HPDE6-E6E7 (cell line): Measurements from ENCODE around the gene GABPA.
"Not testable (repeated sequence)": the region's sequence is repeated elsewhere in the genome, so short reads cannot be mapped to it uniquely, and the experiment has no call there.

ENCODE experiments used
- DNase-seq: peaks from one replicate; pipeline ENCODE4 v3.0.0; 2011; ENCODE audit warnings: missing footprints; ENCODE audit errors: extremely low spot score

GABPA gene

DNA sequence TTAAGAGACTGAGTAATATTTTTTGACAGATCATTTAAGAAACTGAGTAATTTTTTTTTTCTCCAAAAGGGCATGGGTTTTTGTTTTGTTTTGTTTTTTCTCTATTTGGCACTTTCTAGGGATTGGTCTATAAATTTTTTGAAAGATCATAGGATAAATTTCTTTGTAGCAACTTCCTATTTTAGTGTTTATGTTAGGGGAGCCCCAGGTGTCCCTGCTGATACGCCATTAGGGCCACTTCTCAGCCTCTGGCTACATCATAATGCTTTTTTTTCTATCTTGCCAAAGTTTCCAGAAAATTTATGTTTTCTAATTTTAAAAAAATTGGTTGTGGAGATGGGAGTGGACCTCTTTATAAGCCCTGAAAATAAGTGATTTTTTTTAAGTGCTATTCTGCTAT is 2.6 kb downstream of the GABPA start:
- DNase-seq = no peak

DNA sequence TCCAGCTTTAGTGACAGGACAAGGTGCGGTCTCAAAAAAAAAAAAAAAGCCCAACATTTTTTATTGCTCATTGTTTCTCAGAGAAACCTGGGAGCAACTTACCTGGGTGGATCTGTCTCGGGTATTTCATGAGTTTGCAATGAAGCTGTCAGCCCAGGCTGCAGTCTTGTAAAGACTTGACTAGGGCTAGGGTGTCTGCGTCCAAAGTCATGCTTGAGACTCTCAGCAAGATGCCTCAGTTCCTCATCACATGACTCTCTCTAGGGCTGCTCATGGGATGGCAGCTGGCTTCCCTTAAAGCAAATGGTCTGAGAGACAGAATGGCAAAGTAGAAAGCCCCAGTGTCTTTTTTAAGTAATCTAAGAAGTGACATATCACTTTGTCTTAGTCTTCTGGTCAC is 8.1 kb downstream of the GABPA start:
- no peak for DNase-seq

DNA sequence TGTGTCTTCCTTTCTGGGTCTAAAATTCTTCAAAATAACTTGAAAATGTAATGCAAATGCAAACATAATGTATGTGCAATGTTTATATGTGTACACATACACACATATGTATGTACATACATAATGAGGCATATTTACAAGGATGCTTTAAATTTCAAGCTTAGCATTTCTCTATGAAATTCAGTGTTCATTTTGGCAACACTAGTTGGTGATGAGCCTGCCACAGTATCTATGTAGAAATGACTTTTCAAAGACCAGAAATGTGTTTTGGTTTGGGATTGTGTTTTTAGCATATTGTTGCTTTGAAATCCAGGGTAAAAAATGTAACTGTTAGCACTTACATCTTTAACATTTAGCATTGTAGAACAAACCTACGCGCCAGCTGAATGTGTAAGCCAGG is 10.1 kb downstream of the GABPA start:
- no peak for DNase-seq

DNA sequence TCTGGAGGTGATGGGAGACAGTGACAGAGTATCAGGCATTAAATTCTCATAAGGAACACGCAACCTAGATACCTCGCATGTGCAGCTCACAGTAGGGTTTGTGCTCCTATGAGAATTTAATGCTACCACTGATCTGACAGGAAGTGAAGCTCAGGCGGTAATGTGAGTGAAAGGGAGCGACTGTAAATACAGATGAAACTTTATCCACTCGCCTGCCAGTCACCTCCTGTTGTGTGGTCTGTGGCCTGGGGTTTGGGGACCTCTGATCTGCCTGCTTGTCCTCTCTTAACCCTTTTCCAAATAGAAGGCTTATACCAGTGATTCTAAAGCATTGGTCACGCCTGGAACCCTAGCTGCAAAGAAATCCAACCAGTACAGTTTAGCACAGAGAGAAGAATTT is 15.3 kb downstream of the GABPA start:
- DNase-seq = no peak

DNA sequence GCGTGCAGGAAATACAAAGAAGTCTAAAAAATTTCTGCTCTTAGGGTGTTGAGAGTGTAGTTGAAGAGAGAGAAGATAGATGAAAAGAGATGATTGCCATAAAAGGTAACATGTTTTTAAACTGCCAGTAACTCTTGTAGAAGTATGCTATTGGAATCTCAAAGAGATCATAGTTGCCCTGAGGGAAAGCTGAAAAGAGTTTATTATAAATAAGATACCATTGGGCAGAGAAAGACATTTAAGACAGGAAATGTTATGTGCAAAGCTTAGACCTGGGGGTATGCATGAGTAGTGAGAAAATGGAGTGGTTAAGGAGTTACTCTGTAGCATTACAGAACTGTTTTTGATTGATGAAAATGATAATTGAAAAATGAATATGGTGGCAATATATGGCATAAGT is 17.6 kb downstream of the GABPA start:
- DNase-seq = no peak

DNA sequence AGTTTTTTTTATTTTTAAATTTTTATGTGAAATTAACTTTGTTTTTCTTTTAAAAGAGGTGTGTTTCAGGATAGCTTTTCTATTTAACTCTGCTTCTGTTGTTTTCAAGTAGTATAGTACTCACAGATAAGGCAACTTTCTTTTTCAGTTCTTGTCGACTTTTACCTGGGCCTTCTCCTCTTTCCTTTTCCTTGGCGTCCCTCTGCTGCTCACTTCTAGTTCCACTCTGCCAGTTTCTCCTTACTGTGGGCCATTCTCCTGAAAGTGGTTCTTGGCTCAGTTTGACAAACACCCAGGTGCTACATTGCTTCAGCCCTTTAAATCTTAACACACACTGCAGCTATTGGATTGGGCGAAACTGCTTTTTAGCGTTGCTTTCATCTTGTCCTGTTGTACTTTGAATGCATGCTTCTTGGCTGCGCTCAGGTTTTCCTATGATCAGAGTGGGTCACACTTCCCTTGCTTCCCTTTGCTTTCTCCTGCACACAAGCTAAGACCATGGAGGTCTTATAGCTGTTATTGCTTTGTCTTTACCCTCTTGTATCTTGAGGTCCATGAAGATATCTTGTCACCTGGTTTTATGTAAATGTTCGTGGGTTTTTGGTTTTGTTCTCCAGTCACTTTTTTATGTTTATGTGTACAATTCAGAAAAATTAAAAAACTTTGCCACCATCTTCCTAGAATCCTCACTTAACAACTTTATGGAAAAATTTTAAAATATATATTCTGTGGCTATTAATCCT is 21.6 kb downstream of the GABPA start:
- no peak for DNase-seq

DNA sequence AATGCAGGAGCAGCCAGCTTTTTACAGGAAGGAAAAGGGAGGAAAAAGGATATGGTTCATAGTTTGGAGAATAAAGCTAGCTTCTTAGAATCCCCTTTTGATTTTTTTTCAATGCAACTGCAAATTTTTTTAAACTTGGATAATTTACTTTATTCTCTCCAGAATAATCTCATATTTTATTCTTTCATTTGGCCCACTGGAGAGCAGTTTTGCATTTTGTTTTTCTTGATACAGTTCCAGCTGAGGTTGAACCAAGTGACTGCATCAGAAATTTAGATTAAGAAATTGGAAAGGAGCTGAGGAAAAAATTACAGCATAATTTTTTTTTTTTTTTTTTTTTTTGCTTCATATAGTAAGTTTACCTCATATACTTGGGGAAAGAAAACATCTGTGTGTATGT is 22.8 kb downstream of the GABPA start:
- no peak for DNase-seq

DNA sequence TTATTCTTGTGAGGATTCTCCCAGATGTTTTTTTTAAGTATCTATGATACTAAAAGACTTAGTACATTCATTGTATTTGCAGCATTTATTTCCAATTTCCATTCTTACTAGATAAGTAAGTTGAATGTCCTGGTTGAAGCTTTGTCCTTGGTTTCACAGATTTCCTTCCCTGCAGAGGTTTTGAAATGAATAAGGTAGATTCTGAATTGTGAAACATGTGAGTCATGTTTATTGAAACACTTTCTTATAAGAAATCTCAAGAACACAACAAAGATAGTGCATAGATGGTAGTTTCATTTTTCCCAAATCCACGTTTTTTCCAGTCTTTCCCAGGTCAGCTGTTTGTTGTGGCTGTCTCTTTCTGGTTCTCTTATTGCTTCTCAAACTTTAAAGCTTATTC is 24.8 kb downstream of the GABPA start:
- DNase-seq = no peak

DNA sequence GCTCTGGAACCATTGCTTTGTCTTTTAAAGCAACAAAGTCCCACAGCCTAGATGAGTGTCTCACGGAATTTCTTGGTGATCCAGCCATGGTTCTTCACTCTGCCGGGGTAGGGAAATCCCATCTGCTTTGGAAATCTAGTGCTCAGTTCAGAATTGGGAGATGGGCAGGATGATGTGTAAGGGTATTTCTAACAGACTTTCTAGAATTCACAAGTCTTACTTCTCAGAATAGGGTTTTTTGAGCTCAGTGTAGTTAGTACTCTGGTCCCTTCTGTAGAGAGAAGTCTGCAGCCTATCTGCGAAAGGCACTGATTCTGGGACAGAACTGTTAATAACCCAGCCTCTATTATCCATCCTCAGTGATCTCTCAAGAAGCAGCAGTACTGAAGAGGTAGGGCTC is 25.3 kb downstream of the GABPA start:
- DNase-seq = no peak

DNA sequence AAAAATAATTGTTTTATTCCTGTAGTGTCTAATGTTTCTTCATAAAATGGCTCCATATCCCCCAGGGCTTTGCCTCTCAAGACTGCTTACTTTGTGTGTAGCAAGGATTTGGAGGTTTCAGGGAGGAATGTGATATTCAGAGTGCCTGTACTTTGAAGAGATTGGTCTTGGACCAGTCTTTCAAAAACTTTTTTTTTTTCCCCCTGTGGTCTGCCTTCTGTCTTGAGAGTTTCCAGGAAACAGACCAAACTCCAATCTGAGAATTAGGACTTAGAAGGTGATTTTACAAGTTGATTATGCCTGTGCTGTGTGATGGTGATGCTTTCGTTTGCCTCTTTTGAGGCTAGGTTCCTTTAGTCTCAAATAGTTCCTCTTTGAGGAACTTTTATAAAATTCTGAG is 25.9 kb downstream of the GABPA start:
- DNase-seq = no peak

DNA sequence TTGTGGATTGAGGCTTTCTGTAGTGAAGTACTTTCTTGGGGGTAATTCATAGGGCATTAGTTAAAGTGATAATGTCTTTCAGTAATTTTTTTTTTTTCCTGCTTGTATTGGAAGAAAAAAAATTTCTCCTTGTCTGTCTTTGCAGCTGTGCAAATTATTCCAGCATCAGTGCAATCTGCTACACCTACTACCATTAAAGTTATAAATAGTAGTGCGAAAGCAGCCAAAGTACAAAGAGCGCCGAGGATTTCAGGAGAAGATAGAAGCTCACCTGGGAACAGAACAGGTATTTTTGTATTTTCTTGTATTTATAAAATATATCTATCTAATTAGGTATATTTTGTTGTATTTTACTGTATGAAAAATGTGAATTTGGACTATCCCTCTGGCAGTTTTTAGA is 29.3 kb downstream of the GABPA start:
- no peak for DNase-seq

DNA sequence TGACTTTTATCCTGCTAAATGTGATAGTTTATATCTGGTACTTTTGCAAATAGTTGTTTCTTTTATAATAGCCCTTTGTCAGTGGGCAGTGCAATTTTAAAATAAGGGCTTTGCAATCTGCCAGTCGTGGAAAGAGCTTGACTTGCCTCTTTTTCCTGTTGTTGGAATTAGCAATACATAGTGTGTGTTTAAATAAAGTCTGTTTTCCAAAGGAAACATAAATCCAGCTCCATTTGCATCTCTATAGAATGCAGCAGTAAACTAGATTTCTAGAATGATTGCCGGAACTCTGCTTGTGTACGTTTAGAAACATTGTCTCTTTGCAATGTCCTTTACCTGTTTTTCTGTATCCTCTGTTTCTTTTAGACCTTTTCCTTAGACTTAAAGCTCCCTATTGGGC is 33.1 kb downstream of the GABPA start:
- DNase-seq = no peak

DNA sequence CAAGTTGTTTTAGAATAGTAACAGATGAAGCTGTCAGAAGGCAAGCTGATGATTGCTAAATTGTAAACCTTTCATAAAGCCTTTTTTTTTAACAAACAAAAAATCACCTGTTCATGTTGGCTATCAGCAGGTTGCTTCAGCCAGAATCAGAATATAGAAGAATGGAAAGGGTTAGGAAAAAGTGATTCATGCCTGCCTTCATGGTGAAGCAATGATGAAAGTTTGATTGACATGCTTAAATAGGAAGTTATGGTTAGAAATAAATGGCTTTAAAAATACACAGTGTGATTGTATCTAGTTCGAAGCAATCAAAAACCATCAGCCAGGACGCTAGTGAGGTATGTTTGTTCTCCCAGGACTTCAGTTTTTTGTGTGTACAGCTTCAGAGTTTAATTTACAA is 37.9 kb downstream of the GABPA start:
- no peak for DNase-seq

DNA sequence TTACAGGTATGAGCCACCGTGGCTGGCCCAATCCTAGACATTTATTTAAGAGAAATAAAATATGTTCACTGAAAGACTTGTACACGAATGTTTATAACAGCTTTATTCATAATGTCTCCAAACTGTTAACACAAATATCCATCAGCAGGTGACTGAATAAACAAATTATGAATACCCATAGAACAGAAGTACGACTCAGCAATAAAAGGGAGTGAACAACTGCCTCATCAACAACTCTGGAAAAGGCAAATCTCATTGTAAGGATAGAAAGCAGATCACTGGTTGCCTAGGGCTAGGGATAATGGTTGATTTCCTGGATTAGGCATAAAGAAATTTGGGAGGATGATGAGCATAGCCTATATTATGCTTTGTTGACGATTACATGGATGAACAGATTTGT is 41.7 kb downstream of the GABPA start:
- DNase-seq = no peak

DNA sequence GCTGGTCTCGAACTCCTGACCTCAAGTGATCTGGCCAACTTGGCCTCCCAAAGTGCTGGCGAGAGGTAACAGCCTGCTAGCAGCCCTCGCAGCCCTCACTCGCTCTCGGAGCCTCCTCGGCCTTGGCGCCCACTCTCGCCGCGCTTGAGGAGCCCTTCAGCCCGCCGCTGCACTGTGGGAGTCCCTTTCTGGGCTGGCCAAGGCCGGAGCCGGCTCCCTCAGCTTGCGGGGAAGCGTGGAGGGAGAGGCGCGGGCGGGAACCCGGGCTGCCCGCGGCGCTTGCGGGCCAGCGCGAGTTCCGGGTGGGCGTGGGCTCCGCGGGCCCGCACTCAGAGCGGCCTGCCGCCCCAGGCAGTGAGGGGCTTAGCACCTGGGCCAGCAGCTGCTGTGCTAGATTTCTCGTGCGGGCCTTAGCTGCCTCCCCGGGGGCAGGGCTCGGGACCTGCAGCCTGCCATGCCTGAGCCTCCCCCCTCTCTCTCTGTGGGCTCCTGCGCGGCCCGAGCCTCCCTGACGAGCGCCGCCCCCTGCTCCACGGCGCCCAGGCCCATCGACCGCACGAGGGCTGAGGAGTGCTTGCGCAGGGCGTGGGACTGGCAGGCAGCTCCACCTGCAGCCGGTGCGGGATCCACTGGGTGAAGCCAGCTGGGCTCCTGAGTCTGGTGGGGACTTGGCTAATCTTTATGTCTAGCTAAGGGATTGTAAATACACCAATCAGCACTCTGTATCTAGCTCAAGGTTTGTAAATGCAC is 43.5 kb downstream of the GABPA start:
- DNase-seq = not testable (repeated sequence)

DNA sequence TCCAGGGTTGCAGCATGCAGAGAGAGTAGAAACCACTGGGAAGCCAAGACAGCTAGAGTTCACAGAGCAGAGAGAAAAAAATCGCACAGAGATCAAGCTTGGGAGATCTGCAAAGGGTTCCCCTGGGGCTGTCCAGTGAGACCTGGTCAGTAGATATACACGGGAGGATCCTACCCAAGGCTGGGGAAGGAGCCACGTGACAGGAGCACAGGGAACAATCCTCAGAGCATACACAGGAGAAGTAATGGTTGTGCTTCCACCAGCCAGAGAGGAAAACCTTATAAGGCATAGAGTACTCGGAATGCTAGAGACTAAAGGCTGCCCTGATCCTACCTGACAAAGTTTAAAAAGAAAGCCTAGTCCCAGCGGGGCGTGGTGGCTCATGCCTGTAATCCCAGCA is 53.9 kb downstream of the GABPA start:
- DNase-seq = no peak

DNA sequence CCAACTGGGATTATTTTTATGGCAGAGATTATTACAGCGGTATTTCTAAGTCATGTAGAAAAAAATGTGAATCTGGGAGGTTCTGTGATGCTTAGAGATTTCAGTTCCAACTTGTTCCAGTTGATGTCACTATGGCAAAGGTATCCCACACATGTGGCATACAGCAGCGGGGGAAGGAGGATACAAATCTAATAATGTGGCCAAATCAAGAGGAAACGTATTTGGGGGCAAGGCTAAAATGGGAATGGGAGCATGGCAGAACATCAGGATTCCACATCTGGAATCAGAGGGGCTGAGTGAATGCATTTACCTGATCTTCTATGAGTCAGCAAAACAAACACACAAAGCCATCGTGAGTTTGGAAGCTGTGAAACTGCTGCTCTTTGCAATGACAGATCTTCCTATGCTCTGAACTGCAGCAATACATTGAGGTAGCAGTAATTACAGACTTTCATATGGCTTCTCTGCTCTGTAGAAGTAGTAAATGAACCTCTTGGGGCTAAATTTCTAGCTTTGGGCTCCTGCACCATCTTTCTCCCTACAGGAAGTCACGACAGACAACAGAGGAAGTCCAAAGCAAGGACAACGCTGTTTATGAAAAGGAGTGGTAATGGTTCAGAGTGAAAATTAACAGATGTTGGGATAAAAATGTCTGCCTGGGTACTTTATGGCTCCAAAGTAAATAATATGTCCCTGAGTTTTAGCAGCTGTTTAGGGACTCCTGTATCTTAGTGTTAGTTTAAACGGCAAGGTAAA is 55.5 kb downstream of the GABPA start:
- peak; percentile 29 for DNase-seq

DNA sequence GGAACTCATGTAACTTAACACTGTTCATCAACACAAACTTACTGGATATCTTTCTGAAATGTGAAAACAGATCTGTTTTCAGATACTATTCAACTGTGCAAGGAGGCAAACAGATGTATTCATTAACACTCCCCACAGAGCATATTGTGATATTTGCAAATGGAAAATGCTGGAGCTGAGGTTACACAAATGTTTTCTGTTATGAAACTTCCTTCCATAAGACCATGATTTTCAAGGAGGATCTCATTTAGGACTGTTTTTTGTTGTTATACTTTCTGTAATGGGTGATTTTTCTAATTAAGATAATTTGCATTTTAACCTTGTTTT is 56.1 kb downstream of the GABPA start:
- no peak for DNase-seq

DNA sequence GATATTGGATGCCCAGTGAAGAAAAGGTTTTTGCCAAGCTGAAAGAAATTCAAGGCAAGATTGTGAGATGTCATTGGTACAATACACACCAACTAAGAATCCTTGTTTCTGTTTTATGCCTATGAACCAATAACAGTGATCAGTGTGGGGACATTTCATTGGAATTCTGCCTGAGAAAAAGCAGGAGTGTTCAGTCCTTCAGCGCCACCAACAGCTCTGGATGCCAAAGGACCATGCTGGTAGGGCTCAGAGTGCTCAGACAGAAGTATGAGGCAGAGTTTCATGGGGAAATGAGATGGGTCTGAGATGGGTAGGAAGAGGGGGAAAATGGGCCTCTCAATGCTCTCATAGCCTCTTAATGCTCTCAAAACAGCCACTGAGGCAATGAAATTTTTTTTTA is 56.5 kb downstream of the GABPA start:
- DNase-seq = no peak

DNA sequence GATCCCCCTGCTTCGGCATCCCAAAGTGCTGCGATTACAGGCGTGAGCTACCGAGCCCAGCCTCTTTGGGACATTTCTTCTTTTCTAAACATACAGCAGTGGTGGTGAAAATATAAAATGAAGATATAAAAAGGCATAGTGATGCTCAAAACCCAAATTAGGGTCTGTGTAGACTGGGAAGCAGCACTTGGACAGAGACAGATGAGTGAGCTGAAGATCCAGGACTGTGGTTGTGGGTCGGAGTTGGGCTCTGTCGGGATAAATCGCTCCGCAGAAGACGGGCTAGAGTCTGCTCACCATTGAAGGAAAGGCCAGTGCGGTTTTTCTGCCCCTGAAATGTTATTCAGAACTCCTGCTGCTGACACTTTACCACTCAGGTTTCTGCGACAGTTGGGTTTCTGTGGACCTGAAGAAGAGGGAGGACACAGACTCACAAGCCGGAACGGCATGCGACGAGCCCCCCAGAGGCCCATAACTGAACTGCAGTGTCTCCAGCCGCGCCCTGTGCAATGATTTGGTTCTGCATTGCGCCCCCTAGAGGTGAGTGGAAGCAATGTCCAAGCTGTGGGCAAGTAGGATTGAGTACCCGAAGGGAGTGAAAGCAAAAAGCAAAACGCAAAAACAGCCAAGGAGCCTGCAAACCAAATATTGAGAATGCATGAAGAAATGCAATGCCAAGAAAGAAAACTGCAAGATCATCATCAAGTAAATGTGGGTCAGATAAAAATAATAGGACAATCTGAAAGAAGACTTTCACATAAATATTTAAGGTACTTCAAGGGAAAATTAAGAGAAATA is 66.6 kb downstream of the GABPA start:
- peak; percentile 63 for DNase-seq

DNA sequence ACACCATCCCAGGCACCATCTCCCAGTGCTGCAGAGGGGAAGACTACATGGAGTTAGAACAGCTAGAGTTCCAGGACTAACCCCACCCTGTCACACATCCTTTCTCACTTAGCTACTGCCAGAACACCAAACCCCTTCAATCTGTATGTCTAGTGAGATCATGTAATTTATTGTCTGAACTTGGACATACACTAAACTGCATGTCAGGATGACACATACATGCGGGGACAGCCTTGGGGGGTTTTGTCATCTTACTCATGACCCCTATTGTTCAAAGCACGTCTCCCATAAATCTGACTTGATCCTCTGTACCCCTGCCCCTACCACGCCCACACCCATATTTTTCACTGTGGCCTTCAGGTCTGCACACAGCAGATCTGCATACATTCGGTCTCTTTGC is 71.3 kb downstream of the GABPA start:
- DNase-seq = no peak

DNA sequence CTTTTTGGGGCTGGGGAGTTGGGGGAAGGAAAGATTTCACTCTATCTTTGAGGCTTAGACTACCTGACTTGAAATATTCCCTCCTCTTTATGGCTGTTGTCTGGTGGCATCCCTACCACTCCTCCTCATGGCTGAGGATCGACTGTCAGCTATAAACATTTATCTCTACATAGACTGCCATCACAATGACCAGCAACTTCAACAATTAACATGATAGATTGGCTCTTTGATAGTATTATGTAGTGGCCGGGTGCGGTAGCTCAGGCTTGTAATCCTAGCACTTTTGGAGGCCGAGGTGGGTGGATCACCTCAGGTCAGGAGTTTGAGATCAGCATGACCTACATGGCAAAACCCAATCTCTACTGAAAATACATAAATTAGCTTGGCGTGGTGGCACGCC is 72.4 kb downstream of the GABPA start:
- no peak for DNase-seq
